Suprapubic skin (tissue), 3 donors: ENCODE data around the gene SLC6A6.

Experiments
- CTCF ChIP-seq, 2 donors: fragments of 200-600 bp in 1 of 2; fragments of 450-650 bp in 1 of 2; sonication (generic) in 1 of 2; IDR thresholded peaks; one replicate each; pipeline ENCODE4 v1.5.1; 2016 to 2019; ENCODE audit warnings: antibody characterized with exemption in 2 of 2, mild to moderate bottlenecking in 1 of 2, moderate library complexity in 1 of 2
- POLR2A ChIP-seq, 2 donors: fragments of 450-650 bp; IDR thresholded peaks; one replicate each; pipeline ENCODE4 v1.6.1; 2017; ENCODE audit warnings: antibody characterized with exemption in 2 of 2, mild to moderate bottlenecking in 2 of 2, moderate library complexity in 2 of 2

DNA sequence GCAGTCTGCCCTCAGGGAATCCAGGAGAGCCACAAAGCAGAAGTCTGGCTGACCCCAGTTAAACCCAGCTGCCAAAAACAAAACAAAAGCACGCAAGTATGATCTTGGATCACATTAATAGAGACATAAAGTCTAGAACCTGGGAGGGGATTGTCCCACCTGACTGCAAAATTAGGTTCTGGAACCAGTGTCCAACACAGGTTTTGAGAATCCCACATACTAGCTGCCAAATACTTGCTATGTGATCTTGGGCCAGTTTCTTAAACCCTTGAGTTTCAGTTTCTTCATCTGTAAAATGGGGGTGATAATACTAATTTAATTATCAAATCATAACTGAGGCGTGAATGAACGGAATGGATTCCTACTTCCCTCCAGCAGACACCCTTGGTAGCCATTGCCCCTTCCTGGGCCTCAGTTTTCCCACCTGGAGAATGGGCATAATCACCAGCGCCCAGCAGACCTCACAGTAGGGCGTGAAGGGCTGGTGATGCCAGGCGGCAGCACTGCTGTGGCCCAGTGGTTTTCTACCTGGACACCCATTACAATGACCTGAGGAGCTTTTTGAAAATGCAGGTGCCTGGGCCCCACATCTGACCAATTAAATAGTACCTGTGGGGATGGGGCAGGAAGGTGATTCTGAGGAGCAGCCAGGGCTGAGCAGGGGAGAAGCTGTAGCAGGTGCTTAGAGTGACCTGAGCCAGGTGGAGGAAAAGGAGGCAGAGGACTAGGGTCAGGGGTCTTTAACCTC is 105.5 kb downstream of the SLC6A6 start:
- no peak for TF ChIP-seq POLR2A (IDR thresholded peaks at IDR 0.05)
- TF ChIP-seq CTCF (IDR thresholded peaks at IDR 0.05), result no peak
